DMS153 treated with DMSO at 0.1 percent for 48 hours (cell line): Measurements from ENCODE around the gene RNF38.
"Not testable (repeated sequence)": the region's sequence is repeated elsewhere in the genome, so short reads cannot be mapped to it uniquely, and the experiment has no call there.

Experiments used
- DNase-seq: peaks from one replicate; lab custom pipeline; 2025; ENCODE audit not compliant: unreplicated experiment; lab: John Stamatoyannopoulos, UW

RNF38 gene

GRCh38 chr9:36399980-36400331 lies at the start of gene RNF38:
RNF38 (minus strand) TSS chr9:36400269; CDS start chr9:36400108, 161 bp downstream.
- no peak for DNase-seq

- not testable (repeated sequence) for DNase-seq
Observed at GRCh38 chr9:36448555-36448954, 48.5 kb upstream of the RNF38 start.

DNA sequence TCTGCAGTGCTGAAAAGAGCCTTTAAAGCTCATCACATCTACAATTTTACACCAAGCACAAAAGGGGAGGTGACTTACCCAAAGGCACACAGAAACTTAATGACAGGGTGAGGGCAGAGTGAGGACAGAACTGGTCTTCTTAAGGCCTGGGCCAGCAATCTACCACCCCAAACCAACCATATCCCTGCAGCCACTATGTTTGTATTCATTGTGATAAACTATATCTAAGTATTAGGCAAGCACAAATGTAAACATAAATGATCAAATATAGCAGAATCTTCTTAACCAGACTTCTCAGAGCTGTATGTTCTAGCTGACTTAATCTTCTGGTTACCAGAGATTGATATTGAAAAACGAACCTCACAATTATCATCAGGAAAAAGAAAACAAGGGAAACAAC lies 47.9 kb upstream of the RNF38 start:
- DNase-seq: no peak

DNA sequence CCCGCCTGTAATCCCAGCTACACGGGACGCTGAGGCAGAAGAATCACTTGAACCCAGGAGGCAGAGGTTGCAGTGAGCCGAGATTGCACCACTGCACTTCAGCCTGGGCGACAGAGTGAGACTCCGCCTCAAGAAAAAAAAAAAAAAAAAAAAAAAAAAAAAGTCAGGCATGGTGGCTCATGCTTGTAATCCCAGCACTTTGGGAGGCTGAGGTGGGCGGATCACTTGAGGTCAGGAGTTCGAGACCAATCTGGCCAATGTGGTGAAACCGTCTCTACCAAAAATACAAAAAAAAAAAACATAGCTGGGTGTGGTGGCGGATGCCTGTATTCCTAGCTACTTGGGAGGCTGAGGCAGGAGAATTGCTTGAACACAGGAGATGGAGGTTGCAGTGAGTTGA lies 46.6 kb upstream of the RNF38 start:
- DNase-seq: not testable (repeated sequence)

DNA sequence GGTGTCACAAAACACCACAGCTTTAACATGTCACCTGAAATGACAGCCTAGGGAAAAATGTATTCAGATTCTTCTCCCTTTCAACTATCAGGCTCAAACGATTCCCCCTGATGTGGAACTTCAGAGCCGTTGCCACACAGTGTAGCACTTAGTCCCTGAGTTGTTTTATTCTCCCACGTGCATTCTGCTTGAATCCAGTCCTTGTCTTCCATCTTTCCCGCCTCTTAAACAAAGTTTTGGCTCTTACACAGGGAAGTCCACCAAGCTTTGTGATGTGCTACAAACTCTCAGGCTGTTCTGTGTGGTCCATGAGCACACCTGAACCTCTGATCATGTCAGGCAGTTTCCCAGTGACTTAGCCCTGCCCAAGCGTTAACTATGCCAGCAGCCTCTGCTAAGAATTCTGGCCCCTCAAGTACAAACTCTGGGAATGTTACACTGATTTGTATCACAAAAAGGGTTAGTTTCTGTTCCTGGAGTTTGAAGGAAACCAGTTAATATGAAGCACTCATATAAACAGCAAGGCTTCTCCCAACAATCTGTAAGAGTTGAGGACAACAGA lies 45.8 kb upstream of the RNF38 start:
- DNase-seq: no peak

DNA sequence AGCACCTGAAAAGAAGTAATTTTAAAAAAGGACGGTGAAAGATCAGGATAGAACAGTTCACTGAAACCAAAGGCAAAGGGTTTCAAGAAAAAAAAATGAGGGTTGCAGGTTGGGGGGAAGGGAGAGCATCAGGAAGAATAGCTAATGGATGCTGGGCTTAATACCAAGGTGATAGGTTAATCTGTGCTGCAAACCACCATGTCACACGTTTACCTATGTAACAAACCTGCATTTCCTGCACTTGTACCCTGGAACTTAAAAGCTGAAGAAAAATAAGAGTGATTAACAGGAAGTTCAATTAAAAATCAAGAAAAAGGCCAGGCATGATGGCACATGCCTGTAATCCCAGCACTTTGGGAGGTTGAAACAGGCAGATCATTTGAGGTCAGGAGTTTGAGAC lies 44.1 kb upstream of the RNF38 start:
- DNase-seq: no peak

GRCh38 chr9:36443581-36443980 lies 43.5 kb upstream of the RNF38 start:
- DNase-seq: no peak

DNA sequence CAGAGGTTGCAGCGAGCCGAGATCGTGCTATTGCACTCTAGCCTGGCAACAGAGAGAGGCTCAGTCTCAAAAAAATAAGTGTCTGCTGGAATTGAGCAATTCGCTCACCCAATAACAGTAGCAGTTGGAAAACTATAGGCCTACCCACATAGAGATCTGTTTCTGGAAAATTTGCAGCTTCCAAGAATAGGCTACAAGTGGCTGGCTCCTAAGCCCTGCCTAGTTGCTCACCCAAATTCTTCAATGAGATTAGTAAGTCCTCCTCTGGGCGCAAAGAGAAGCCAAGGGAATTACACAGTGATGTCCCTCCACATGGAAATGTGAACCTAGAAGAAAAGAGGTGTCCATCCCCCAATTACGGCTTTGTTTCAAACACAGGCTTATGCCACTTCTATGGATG lies 42.6 kb upstream of the RNF38 start:
- DNase-seq: no peak

DNA sequence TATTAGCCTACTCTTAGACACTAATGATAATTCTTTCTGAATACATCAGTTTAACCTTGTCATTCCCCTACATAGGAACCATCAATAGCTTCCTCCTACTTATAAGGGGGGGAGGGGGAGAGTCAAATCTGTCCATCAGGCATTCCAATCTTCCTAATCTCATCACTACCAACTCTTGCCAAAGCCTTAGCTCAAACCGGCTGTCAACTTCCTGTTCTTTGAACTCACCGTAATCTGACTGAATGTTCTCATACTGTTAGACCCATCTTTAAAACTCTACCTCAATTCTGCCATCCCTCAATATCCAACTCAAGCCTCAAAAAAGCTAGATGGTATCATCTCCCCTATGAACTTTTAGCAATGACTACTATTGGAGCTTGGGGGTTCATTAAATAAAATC lies 41.9 kb upstream of the RNF38 start:
- no peak for DNase-seq

- DNase-seq: no peak
Observed at GRCh38 chr9:36438536-36439236, 38.6 kb upstream of the RNF38 start.

- DNase-seq: no peak
Observed at GRCh38 chr9:36437790-36438189, 37.7 kb upstream of the RNF38 start.

DNA sequence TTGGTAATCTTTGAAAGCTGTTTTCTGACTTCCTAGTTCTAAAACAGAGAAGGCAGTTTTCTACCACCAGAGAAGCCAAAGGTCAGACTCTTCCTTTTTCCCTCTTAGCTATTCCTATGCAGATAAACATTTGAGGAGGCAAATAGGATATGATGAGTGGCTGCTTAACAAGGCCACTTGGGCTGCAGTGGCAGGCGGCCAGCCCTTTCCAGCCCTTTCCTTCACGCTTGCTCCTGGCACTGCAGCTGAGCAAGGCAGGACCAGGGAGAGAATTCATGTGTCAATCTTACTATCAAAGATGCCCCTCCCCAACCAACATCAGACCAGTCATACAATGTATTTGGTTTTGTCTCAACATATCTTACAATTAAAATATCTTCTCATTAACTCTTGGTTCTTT lies 36.8 kb upstream of the RNF38 start:
- no peak for DNase-seq

DNA sequence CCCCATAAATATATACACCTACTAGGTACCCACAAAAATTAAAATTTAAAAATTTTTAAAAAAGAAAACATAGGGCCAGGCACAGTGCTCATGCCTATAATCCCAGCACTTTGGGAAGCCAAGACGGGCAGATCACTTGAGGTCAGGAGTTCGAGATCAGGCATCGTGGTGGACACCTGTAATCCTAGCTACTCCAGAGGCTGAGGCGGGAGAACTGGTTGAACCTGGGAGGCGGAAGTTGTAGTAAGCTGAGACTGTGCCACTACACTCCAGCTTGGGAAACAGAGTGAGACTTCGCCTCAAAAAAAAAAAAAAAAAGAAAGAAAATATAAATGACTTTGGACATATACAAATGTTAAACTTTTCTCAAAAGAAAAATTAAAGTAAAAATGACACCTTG lies 33.3 kb upstream of the RNF38 start:
- no peak for DNase-seq

GRCh38 chr9:36431078-36431477 lies 31.0 kb upstream of the RNF38 start:
- no peak for DNase-seq

- no peak for DNase-seq
Observed at GRCh38 chr9:36426945-36427344, 26.9 kb upstream of the RNF38 start.

DNA sequence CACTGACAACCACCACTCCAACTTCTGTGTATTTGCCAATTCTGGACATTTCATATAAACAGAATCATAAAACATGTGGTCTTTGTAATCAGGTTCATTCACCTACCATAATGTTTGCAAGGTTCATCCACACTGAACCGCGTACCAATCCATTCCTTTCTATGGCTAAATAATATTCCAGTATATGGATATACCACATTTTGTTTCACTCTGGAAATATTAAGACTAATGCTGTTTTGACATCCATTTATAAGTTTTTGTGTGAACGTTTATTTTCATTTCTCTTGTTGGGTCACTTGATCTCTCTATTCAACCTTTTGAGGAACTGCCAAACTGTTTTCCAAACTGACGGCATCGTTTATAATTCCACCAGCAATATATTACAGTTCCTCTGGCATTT lies 26.3 kb upstream of the RNF38 start:
- DNase-seq: no peak

DNA sequence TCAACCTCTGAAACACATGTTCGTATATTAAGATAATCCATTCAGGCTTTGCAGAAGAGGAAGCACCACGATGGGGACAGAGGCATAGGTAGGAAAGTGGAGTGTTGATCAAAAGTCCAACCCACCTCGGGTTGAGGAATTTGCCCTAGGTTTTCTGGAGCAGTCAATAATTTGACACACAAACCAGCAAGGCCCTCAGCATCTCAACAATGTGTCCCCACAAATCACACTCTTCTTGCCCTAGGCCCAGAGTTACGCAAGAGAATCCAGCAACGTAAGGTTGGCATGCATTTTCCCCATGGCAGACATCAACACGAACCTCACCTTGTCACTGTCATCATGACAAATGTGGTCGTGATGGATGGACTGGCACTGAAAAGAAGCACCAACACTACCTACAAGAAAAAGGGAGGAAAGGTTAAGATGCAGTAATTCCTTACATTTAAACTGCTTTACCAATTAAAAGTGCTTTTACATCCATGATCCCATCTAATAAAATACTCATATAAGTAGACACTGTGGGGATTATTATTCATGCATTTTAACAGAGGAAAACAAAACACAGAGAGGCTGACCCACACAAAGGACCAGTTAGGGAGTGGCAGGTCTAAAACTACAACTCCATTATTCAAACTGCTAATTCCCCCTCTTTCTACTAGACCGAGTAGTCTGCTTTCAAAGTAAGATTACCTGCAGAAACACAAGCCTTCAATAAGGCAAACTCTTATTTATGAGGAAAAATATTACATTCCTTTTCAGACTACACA lies 24.4 kb upstream of the RNF38 start:
- no peak for DNase-seq

- DNase-seq: no peak
Observed at GRCh38 chr9:36423206-36423605, 23.1 kb upstream of the RNF38 start.

- no peak for DNase-seq
Observed at GRCh38 chr9:36416890-36417289, 16.8 kb upstream of the RNF38 start.

DNA sequence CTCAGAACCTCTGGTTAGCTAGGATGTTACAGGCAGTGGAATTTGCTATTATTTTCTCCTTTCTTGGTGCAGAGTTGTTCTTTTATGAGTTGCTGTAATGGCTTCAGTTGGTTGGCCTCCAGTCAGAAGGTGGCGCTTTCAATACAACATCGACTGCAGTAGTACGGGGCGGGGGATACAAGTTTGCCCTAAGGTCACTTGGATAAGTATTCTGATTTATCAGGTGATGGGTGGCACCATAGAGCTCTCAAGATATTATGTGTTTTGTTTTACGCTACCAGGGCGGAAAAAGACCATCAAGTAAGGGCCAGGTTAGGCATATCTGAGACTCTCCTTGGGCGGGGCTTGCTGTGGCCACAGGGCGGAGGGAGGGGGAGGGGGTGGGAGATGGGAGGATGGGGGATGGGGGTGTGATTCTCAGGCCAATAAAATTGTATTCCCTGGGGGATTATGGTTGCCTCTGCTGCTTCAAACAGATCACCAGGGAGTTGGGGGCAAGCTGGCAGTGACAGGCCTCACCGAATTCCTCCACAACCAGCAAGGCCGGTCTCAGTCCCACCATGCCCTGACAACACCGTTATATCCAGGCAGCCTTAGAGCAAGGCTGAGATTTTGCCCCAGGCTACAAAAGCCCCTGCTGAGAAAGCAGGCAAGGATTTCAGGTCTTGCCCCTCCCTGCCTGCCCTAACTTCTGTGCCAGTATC lies 15.9 kb upstream of the RNF38 start:
- no peak for DNase-seq

DNA sequence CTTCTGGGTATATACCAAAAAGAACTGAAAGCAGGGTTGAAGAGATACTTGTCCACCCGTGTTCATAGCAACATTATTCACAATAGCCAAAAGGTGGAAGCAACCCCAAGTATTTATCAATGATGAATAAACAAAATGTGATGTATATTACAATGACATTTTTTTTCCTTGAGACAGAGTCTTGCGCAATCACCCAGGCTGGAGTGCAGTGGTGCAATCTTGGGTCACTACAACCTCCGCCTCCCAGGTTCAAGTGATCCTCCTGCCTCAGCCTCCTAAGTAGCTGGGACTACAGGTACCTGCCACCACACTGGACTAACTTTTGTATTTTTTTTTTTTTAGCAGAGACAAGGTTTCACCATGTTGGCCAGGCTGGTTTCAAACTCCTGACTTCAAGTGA lies 11.3 kb upstream of the RNF38 start:
- DNase-seq: not testable (repeated sequence)

DNA sequence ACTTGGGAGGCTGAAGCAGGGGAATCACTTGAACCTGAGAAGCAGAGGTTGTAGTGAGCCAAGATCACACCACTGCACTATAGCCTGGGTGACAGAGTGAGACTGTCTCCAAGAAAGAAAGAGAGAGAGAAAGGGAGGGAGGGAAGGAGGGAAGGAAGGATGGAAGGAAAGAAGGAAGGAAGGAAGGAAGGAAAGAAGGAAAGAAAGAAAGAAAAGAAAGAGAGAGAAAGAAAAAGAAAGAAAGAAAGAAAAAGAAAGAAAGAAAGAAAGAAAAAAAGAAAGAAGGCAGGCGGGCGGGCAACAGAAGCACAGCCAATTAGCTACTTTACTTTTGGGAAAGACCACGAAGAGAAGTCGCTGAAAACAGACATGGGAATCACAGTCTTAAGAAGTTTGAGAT lies 9.0 kb upstream of the RNF38 start:
- not testable (repeated sequence) for DNase-seq
